ENCODE results near the gene PDGFD.

The PDGFD gene

DNA sequence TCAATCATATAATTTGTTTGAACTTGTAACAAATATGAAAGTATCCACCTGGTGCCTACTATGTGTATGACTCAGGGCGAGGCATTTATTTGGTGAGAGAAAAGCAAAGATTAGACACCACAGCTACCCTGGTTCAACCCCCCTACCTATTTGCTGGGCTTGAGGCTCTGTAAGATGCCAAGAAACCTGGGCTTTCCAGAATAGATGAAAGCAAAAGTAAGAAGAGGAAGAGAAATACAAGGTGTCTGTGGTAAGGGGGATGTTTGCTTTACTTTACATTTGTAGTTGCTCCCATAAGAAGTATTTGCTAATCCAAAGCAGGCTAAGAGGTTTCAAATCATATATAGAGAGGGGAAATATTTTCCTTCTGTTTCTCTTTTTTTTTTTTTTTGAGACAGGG lies 65.8 kb downstream of the PDGFD start:
- Histone ChIP-seq H3K4me1 (ENCODE audit: insufficient read depth, low read length) (no peaks in the 10 kb centered on the region), H3K36me3 (ENCODE audit: insufficient read depth, low read length) (no peaks in the 10 kb centered on the region), H2AFZ (ENCODE audit: low read depth, low read length) (no peak overlapping the region), H3K4me2 (ENCODE audit: insufficient read depth, low read length) (no peak overlapping the region), H3K4me3 (ENCODE audit: low read depth in 1 of 2, low read length in 2 of 2) (no peak overlapping the region), H4K20me1 (ENCODE audit: insufficient read depth, low read length) (no peaks in the 10 kb centered on the region), H3K9me3 (ENCODE audit: insufficient read depth, low read length, severe bottlenecking) (no peaks in the 10 kb centered on the region), H3K9ac (ENCODE audit: low read depth, low read length) (no peak overlapping the region), H3K27ac (ENCODE audit: low read length) (no peak overlapping the region), H3K27me3 (ENCODE audit: insufficient read depth, low read length, poor library complexity) (no peaks in the 10 kb centered on the region), H3K79me2 (ENCODE audit: insufficient read depth, low read length) (no peaks in the 10 kb centered on the region)
- DNase-seq, result no peak
- no peak for ATAC-seq (ENCODE audit: insufficient read depth, low read depth)
- TF ChIP-seq EZH2 (IDR thresholded peaks at IDR 0.05; ENCODE audit: borderline replicate concordance, low read depth, low read length, severe bottlenecking), result no peak
- TF ChIP-seq, protein P1, sequence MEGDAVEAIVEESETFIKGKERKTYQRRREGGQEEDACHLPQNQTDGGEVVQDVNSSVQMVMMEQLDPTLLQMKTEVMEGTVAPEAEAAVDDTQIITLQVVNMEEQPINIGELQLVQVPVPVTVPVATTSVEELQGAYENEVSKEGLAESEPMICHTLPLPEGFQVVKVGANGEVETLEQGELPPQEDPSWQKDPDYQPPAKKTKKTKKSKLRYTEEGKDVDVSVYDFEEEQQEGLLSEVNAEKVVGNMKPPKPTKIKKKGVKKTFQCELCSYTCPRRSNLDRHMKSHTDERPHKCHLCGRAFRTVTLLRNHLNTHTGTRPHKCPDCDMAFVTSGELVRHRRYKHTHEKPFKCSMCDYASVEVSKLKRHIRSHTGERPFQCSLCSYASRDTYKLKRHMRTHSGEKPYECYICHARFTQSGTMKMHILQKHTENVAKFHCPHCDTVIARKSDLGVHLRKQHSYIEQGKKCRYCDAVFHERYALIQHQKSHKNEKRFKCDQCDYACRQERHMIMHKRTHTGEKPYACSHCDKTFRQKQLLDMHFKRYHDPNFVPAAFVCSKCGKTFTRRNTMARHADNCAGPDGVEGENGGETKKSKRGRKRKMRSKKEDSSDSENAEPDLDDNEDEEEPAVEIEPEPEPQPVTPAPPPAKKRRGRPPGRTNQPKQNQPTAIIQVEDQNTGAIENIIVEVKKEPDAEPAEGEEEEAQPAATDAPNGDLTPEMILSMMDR (IDR thresholded peaks at IDR 0.05; ENCODE audit: borderline replicate concordance, extremely low read depth, low read length, poor library complexity, severe bottlenecking), result no peak

DNA sequence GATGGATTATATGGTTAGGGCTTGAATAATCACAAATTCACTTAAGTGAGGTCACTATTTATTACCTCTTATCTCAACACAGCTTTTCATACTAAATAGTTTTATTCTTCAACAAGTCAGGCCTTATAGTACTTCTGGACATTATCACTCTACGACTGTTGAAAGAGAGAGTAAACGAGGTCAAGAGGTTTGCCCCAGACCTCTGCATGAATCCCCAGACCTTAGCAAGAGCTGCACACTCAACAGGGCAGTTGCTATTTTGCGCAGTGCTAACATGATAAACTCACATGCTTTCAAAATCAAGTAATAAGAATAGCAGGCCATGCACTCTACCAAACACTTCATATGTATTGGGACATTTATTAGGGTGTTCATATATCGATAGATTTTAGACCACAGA lies 67.0 kb downstream of the PDGFD start:
- Histone ChIP-seq H2AFZ (ENCODE audit: low read depth, low read length) (no peak overlapping the region), H3K4me1 (ENCODE audit: insufficient read depth, low read length) (no peaks in the 10 kb centered on the region), H3K79me2 (ENCODE audit: insufficient read depth, low read length) (no peaks in the 10 kb centered on the region), H4K20me1 (ENCODE audit: insufficient read depth, low read length) (no peaks in the 10 kb centered on the region), H3K9ac (ENCODE audit: low read depth, low read length) (no peak overlapping the region), H3K4me3 (ENCODE audit: low read depth in 1 of 2, low read length in 2 of 2) (no peak overlapping the region), H3K4me2 (ENCODE audit: insufficient read depth, low read length) (no peak overlapping the region), H3K36me3 (ENCODE audit: insufficient read depth, low read length) (no peaks in the 10 kb centered on the region), H3K9me3 (ENCODE audit: insufficient read depth, low read length, severe bottlenecking) (no peaks in the 10 kb centered on the region), H3K27me3 (ENCODE audit: insufficient read depth, low read length, poor library complexity) (no peaks in the 10 kb centered on the region), H3K27ac (ENCODE audit: low read length) (no peak overlapping the region)
- ATAC-seq (ENCODE audit: insufficient read depth, low read depth) (no peak), DNase-seq (no peak)
- TF ChIP-seq, protein P1 (IDR thresholded peaks at IDR 0.05; ENCODE audit: borderline replicate concordance, extremely low read depth, low read length, poor library complexity, severe bottlenecking), result no peak
- no peak for TF ChIP-seq EZH2 (IDR thresholded peaks at IDR 0.05; ENCODE audit: borderline replicate concordance, low read depth, low read length, severe bottlenecking)

GRCh38 chr11:104095791-104096190 lies 68.2 kb downstream of the PDGFD start:
- no peaks in the 10 kb centered on the region for H3K9me3 ChIP-seq (ENCODE audit: insufficient read depth, low read length, severe bottlenecking)
- H3K79me2 ChIP-seq (ENCODE audit: insufficient read depth, low read length), result no peaks in the 10 kb centered on the region
- H4K20me1 ChIP-seq (ENCODE audit: insufficient read depth, low read length), result no peaks in the 10 kb centered on the region
- no peaks in the 10 kb centered on the region for H3K4me1 ChIP-seq (ENCODE audit: insufficient read depth, low read length)
- ATAC-seq (ENCODE audit: insufficient read depth, low read depth) (no peak), DNase-seq (no peak)
- no peaks in the 10 kb centered on the region for H3K36me3 ChIP-seq (ENCODE audit: insufficient read depth, low read length)
- TF ChIP-seq, protein P1 (IDR thresholded peaks at IDR 0.05; ENCODE audit: borderline replicate concordance, extremely low read depth, low read length, poor library complexity, severe bottlenecking), result no peak
- TF ChIP-seq EZH2 (IDR thresholded peaks at IDR 0.05; ENCODE audit: borderline replicate concordance, low read depth, low read length, severe bottlenecking), result no peak
- no peak overlapping the region for H3K4me2 ChIP-seq (ENCODE audit: insufficient read depth, low read length)
- H3K4me3 ChIP-seq (ENCODE audit: low read depth in 1 of 2, low read length in 2 of 2), result no peak overlapping the region
- no peaks in the 10 kb centered on the region for H3K27me3 ChIP-seq (ENCODE audit: insufficient read depth, low read length, poor library complexity)
- no peak overlapping the region for H2AFZ ChIP-seq (ENCODE audit: low read depth, low read length)
- H3K27ac ChIP-seq (ENCODE audit: low read length), result no peak overlapping the region
- no peak overlapping the region for H3K9ac ChIP-seq (ENCODE audit: low read depth, low read length)

GRCh38 chr11:104094576-104094975 lies 69.4 kb downstream of the PDGFD start:
- TF ChIP-seq, protein P1 (IDR thresholded peaks at IDR 0.05; ENCODE audit: borderline replicate concordance, extremely low read depth, low read length, poor library complexity, severe bottlenecking), result no peak
- TF ChIP-seq EZH2 (IDR thresholded peaks at IDR 0.05; ENCODE audit: borderline replicate concordance, low read depth, low read length, severe bottlenecking), result no peak
- H3K4me1 ChIP-seq (ENCODE audit: insufficient read depth, low read length), result no peaks in the 10 kb centered on the region
- no peak overlapping the region for H3K4me3 ChIP-seq (ENCODE audit: low read depth in 1 of 2, low read length in 2 of 2)
- no peaks in the 10 kb centered on the region for H3K9me3 ChIP-seq (ENCODE audit: insufficient read depth, low read length, severe bottlenecking)
- no peaks in the 10 kb centered on the region for H3K36me3 ChIP-seq (ENCODE audit: insufficient read depth, low read length)
- H3K27me3 ChIP-seq (ENCODE audit: insufficient read depth, low read length, poor library complexity), result no peaks in the 10 kb centered on the region
- ATAC-seq (ENCODE audit: insufficient read depth, low read depth), result no peak
- H3K4me2 ChIP-seq (ENCODE audit: insufficient read depth, low read length), result no peak overlapping the region
- no peak for DNase-seq
- H3K79me2 ChIP-seq (ENCODE audit: insufficient read depth, low read length), result no peaks in the 10 kb centered on the region
- no peak overlapping the region for H3K27ac ChIP-seq (ENCODE audit: low read length)
- no peak overlapping the region for H3K9ac ChIP-seq (ENCODE audit: low read depth, low read length)
- H2AFZ ChIP-seq (ENCODE audit: low read depth, low read length), result no peak overlapping the region
- no peaks in the 10 kb centered on the region for H4K20me1 ChIP-seq (ENCODE audit: insufficient read depth, low read length)
